H1 (cell line): Measurements from ENCODE around the gene ZNF493. TPM values are rescaled to one million over a fixed set of nuclear protein-coding genes. Genes with fewer than 3 reads are reported as not detected.

Source experiments
- CTCF ChIA-PET: fragments of 300-600 bp; sonication (Branson Sonifier 250); formaldehyde crosslinking; loops from one replicate; lab custom pipeline; 2021; ENCODE audit not compliant: partially characterized antibody; lab: Charles Lee
- POLR2A ChIA-PET: fragments of 300-600 bp; sonication (Branson Sonifier 250); formaldehyde crosslinking; loops from one replicate; lab custom pipeline; 2021; ENCODE audit warnings: inconsistent platforms; ENCODE audit not compliant: partially characterized antibody; lab: Charles Lee
- DNase-seq, 2 experiments: peaks; one replicate each; pipeline versions ENCODE4 v3.0.0 to v3.0.0-alpha.2; 2010 to 2022; ENCODE audit warnings: low spot score in 2 of 2, low read depth in 1 of 2, mixed read lengths in 1 of 2
- FAIRE-seq: peaks from 2 replicates; lab custom pipeline; 2011; peaks lifted over from hg19 to GRCh38; lab: Jason Lieb, UNC
- H2AFZ ChIP-seq: 2 replicates; pipeline ENCODE4 v1.8.1; 2012; ENCODE audit warnings: low read length, inconsistent platforms
- H2AK5ac ChIP-seq: 2 replicates; pipeline ENCODE4 v1.6.1; 2013; ENCODE audit warnings: low read depth, low read length
- H2BK120ac ChIP-seq: replicated peaks from 2 replicates; pipeline ENCODE3; 2013; ENCODE audit warnings: low read depth, low read length, inconsistent platforms
- H2BK12ac ChIP-seq: 2 replicates; pipeline ENCODE4 v1.6.1; 2013; ENCODE audit warnings: low read depth, low read length
- H2BK15ac ChIP-seq: 2 replicates; pipeline ENCODE4 v1.6.1; 2013; ENCODE audit warnings: low read length
- H2BK20ac ChIP-seq: 2 replicates; pipeline ENCODE4 v1.6.1; 2013; ENCODE audit warnings: low read length
- H2BK5ac ChIP-seq: 2 replicates; pipeline ENCODE4 v1.6.1; 2013; ENCODE audit warnings: low read depth, low read length
- H3K14ac ChIP-seq: 2 replicates; pipeline ENCODE4 v1.6.1; 2013; ENCODE audit warnings: inconsistent platforms; ENCODE audit not compliant: insufficient read length
- H3K18ac ChIP-seq: 2 replicates; pipeline ENCODE4 v1.6.1; 2013; ENCODE audit warnings: low read length; ENCODE audit errors: extremely low read depth
- H3K23ac ChIP-seq: 2 replicates; pipeline ENCODE4 v1.6.1; 2013; ENCODE audit warnings: inconsistent platforms; ENCODE audit not compliant: insufficient read length
- H3K23me2 ChIP-seq: 2 replicates; pipeline ENCODE4 v1.6.1; 2013; ENCODE audit warnings: low read depth, low read length
- H3K27ac ChIP-seq: 2 replicates; pipeline ENCODE4 v1.6.1; 2011; ENCODE audit warnings: low read depth, low read length, inconsistent platforms
- H3K27me3 ChIP-seq, 4 experiments: replicated peaks in 1 of 4; 1 replicate in 1 of 4; 2 replicates in 3 of 4; pipeline versions ENCODE4 v1.6.1 to v1.8.1; 2011 to 2013; ENCODE audit warnings: low read length in 3 of 4, mild to moderate bottlenecking in 3 of 4, inconsistent platforms in 2 of 4, mixed read lengths in 2 of 4, moderate library complexity in 1 of 4; ENCODE audit not compliant: control insufficient read depth in 3 of 4, insufficient read depth in 3 of 4; ENCODE audit errors: extremely low read depth in 1 of 4
- H3K36me3 ChIP-seq, 4 experiments: 2 replicates each; pipeline versions ENCODE4 v1.6.1 to v1.8.1; 2011 to 2013; ENCODE audit warnings: mild to moderate bottlenecking in 4 of 4, low read length in 3 of 4, moderate library complexity in 2 of 4, control low read depth in 1 of 4, inconsistent platforms in 1 of 4; ENCODE audit not compliant: insufficient read depth in 4 of 4, control insufficient read depth in 2 of 4
- H3K4ac ChIP-seq: replicated peaks from 2 replicates; pipeline ENCODE3; 2013; ENCODE audit warnings: low read length, low read depth, mixed read lengths, inconsistent platforms; ENCODE audit not compliant: insufficient read length
- H3K4me1 ChIP-seq, 4 experiments: replicated peaks in 1 of 4; 1 replicate in 1 of 4; 2 replicates in 3 of 4; pipeline versions ENCODE4 v1.6.1 to v1.8.1; 2011 to 2013; ENCODE audit warnings: low read length in 3 of 4, inconsistent platforms in 2 of 4, mixed read lengths in 1 of 4; ENCODE audit not compliant: insufficient read depth in 4 of 4, control insufficient read depth in 3 of 4
- H3K4me2 ChIP-seq, 2 experiments: 2 replicates each; pipeline versions ENCODE4 v1.6.1 to v1.8.1; 2011 to 2013; ENCODE audit warnings: low read depth in 2 of 2, low read length in 2 of 2, control low read depth in 1 of 2, inconsistent platforms in 1 of 2, mild to moderate bottlenecking in 1 of 2; ENCODE audit not compliant: insufficient read depth in 1 of 2
- H3K4me3 ChIP-seq, 4 experiments: fragments of 200-600, 300-600 bp in 1 of 4; sonication (generic), shearing (Covaris generic), sonication (Bioruptor Twin) in 1 of 4; 2 replicates each; pipeline versions ENCODE4 v1.5.1 to v1.8.1; 2011 to 2016; ENCODE audit warnings: low read length in 4 of 4, low read depth in 3 of 4, control low read depth in 2 of 4, inconsistent platforms in 2 of 4, mild to moderate bottlenecking in 2 of 4, mixed read lengths in 1 of 4, moderate library complexity in 1 of 4; ENCODE audit not compliant: insufficient read depth in 2 of 4; ENCODE audit errors: extremely low read depth in 1 of 4
- H3K56ac ChIP-seq: replicated peaks from 2 replicates; pipeline ENCODE3; 2013; ENCODE audit warnings: low read depth, mild to moderate bottlenecking, mixed read lengths, low read length, inconsistent platforms; ENCODE audit not compliant: insufficient read length
- H3K79me1 ChIP-seq: 2 replicates; pipeline ENCODE4 v1.6.1; 2013; ENCODE audit warnings: low read depth, low read length, control low read depth
- H3K79me2 ChIP-seq, 2 experiments: 2 replicates each; pipeline versions ENCODE4 v1.6.1 to v1.8.1; 2012 to 2013; ENCODE audit warnings: low read length in 2 of 2, mild to moderate bottlenecking in 2 of 2, inconsistent platforms in 1 of 2; ENCODE audit not compliant: insufficient read depth in 2 of 2, control insufficient read depth in 1 of 2
- H3K9ac ChIP-seq, 4 experiments: replicated peaks in 1 of 4; 1 replicate in 1 of 4; 2 replicates in 3 of 4; pipeline versions ENCODE4 v1.6.1 to v1.8.1; 2011 to 2013; ENCODE audit warnings: low read depth in 3 of 4, low read length in 3 of 4, control low read depth in 2 of 4, mild to moderate bottlenecking in 2 of 4, moderate library complexity in 2 of 4, inconsistent platforms in 1 of 4; ENCODE audit errors: extremely low read depth in 1 of 4
- H3K9me3 ChIP-seq, 2 experiments: 2 replicates each; pipeline versions ENCODE4 v1.6.1 to v1.8.1; 2012 to 2013; ENCODE audit warnings: mild to moderate bottlenecking in 2 of 2, moderate library complexity in 2 of 2, control low read depth in 1 of 2, inconsistent platforms in 1 of 2, low read depth in 1 of 2, low read length in 1 of 2, mixed read lengths in 1 of 2; ENCODE audit not compliant: insufficient read depth in 2 of 2
- H4K20me1 ChIP-seq, 2 experiments: replicated peaks in 1 of 2; 2 replicates each; pipeline versions ENCODE3 to v1.8.1; 2011 to 2013; ENCODE audit warnings: inconsistent platforms in 2 of 2, low read length in 2 of 2, mild to moderate bottlenecking in 1 of 2; ENCODE audit not compliant: insufficient read depth in 2 of 2, control insufficient read depth in 1 of 2
- H4K5ac ChIP-seq: 2 replicates; pipeline ENCODE4 v1.6.1; 2013; ENCODE audit warnings: low read length, low read depth, mixed read lengths, inconsistent platforms; ENCODE audit not compliant: insufficient read length
- H4K8ac ChIP-seq: 2 replicates; pipeline ENCODE4 v1.8.0; 2013; ENCODE audit warnings: mild to moderate bottlenecking, moderate library complexity, low read length, inconsistent platforms; ENCODE audit not compliant: insufficient read depth; ENCODE audit errors: extremely low read depth
- H4K91ac ChIP-seq: replicated peaks from 2 replicates; pipeline ENCODE3; 2013; ENCODE audit warnings: low read length, mixed read lengths, inconsistent platforms; ENCODE audit not compliant: insufficient read length
- PHF8 ChIP-seq: fragments of 200-600 bp; sonication (generic); conservative IDR thresholded peaks from 2 replicates; pipeline ENCODE4 v1.7.1; 2012; ENCODE audit warnings: low read depth, mild to moderate bottlenecking, inconsistent platforms, low read length, moderate library complexity
- WGBS, 2 experiments: shearing (Covaris generic) in 1 of 2; methylation state at CpG; one replicate each; pipeline versions ENCODE4 v1.1.6 to v1.1.7; 2013 to 2015; ENCODE audit warnings: low lambda C conversion rate in 2 of 2, mixed read lengths in 2 of 2, inconsistent platforms in 1 of 2, low coverage in 1 of 2, missing lambda C conversion rate in 1 of 2; ENCODE audit not compliant: insufficient replicate concordance in 2 of 2, insufficient coverage in 1 of 2, insufficient read length in 1 of 2; ENCODE audit errors: extremely low coverage in 1 of 2, missing lambda C conversion rate in 1 of 2; 5-methylcytosine and 5-hydroxymethylcytosine counted together
- polyA plus RNA-seq, 7 experiments: library from polyadenylated mRNA; depleted of rRNA in 3 of 7; stranded (reverse) in 5 of 7; unstranded in 2 of 7; fragments of >200 nt in 5 of 7; fragments of 200-250 nt in 2 of 7; gene quantifications; 1 replicate in 5 of 7; 2 replicates in 1 of 7; 4 replicates in 1 of 7; pipeline versions ENCODE4 v1.2.1 to v1.2.3, GENCODE V29; 2011 to 2013; ENCODE audit warnings: missing spikeins in 2 of 7, mixed read lengths in 2 of 7
- total RNA-seq: library from RNA; stranded (reverse); fragmentation: NEBNext Ultra II Directional; extraction: Animal tissue kit (Norgen Biotek cat#: 25700); gene quantifications from 2 replicates; pipeline ENCODE4 v1.2.1, GENCODE V29; 2021

Gene ZNF493
- total and polyA plus RNA-seq, 2 of the 8 experiments (the other 6 are each of a cell fraction or from before 2014, with no cell fraction given), result 9.0 to 32.2 TPM

DNA sequence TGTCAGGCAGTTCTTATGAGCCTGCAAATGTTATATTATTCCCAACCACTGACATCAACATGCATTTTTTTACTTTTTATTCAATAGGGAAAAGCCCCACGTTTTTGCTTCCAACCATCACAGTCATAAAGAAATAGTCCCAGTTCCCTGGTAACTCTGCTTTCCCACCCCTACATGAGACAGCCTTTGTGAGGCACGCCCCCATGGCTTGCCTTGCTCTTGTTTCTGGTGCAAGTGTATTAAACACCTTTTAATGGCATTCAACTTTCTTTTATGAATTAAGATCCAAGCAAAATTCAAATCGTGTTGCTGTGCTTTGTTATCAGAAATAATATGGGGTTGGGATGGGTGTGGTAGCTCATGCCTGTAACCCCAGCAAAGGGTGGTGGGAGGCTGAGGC is 54.3 kb downstream of the ZNF493 start:
- H2BK120ac ChIP-seq, result no peak overlapping the region
- no peak overlapping the region for H3K18ac ChIP-seq
- H3K9me3 ChIP-seq, result peaks cover 41 to 48% of the 10 kb centered on the region in 2 experiments
- no peak overlapping the region for H4K91ac ChIP-seq
- peaks cover 12 to 88% (median 52%) of the 10 kb centered on the region in 4 experiments for H3K36me3 ChIP-seq
- DNase-seq (no peak), FAIRE-seq (no peak)
- no peak overlapping the region for H2AFZ ChIP-seq
- no peak overlapping the region for H4K5ac ChIP-seq
- WGBS, 2 experiments, result 80% methylated on average over 3 of the region's 3 CpGs; no CpG with 5 or more reads in 1 of the 2 experiments
- no peak overlapping the region for H4K8ac ChIP-seq
- no peaks in the 10 kb centered on the region for H3K79me1 ChIP-seq
- CTCF ChIA-PET, result interaction anchor here (0.7 kb wide), 1 partner anchor 244 kb away, joined by 3 read pairs; no protein-coding TSS in a partner anchor
- H3K9ac ChIP-seq, result no peak overlapping the region
- no peak overlapping the region for H3K56ac ChIP-seq
- no peak overlapping the region for H3K23ac ChIP-seq
- no peak overlapping the region for H2BK12ac ChIP-seq
- no peak overlapping the region for H3K4ac ChIP-seq
- H4K20me1 ChIP-seq, result no peaks in the 10 kb centered on the region
- H2BK5ac ChIP-seq, result no peak overlapping the region
- H3K27me3 ChIP-seq, result no peaks in the 10 kb centered on the region
- no peak overlapping the region for H2BK15ac ChIP-seq
- no peaks in the 10 kb centered on the region for H3K4me1 ChIP-seq
- H3K4me3 ChIP-seq, result no peak overlapping the region
- no peaks in the 10 kb centered on the region for H3K23me2 ChIP-seq
- no peak overlapping the region for H2BK20ac ChIP-seq
- H2AK5ac ChIP-seq, result no peak overlapping the region
- POLR2A ChIA-PET, result interaction anchor here (0.8 to 1.4 kb wide), 3 partner anchors 9 to 15 kb away, joined by 3 to 6 read pairs (median 3); no protein-coding TSS in a partner anchor
- no peak overlapping the region for H3K27ac ChIP-seq
- H3K79me2 ChIP-seq, result peaks cover 0 to 16% of the 10 kb centered on the region in 2 experiments; a peak in 2 of 4 replicates
- no peak overlapping the region for H3K4me2 ChIP-seq
- no peak overlapping the region for H3K14ac ChIP-seq
- TF ChIP-seq PHF8, result no peak
